Stimulated activated CD4-positive, alpha-beta T cell treated with anti-CD3 and anti-CD28 coated beads, Interleukin-15, amount 100 ng/mL, for 24 hours (primary cell): ENCODE measurements around the gene SH3RF3.
"Not testable (repeated sequence)": the region's sequence is repeated elsewhere in the genome, so short reads cannot be mapped to it uniquely, and the experiment has no call there.

Experiments
- DNase-seq: peaks from one replicate; pipeline ENCODE4 v3.0.0-alpha.2; 2020

SH3RF3 gene

GRCh38 chr2:109160714-109161440 is 31.9 kb downstream of the SH3RF3 start:
- DNase-seq, result no peak

GRCh38 chr2:109162367-109162766 is 33.4 kb downstream of the SH3RF3 start:
- not testable (repeated sequence) for DNase-seq

- no peak for DNase-seq
Measured at GRCh38 chr2:109162999-109163398, 34.0 kb downstream of the SH3RF3 start.

GRCh38 chr2:109164311-109164710 is 35.3 kb downstream of the SH3RF3 start:
- no peak for DNase-seq

- DNase-seq, result no peak
Measured at GRCh38 chr2:109164739-109165221, 35.8 kb downstream of the SH3RF3 start.

- DNase-seq, result no peak
Measured at GRCh38 chr2:109166811-109167210, 37.8 kb downstream of the SH3RF3 start.

- no peak for DNase-seq
Measured at GRCh38 chr2:109168086-109168485, 39.1 kb downstream of the SH3RF3 start.

GRCh38 chr2:109168716-109169115 is 39.7 kb downstream of the SH3RF3 start:
- no peak for DNase-seq

- no peak for DNase-seq
Measured at GRCh38 chr2:109170645-109171044, 41.6 kb downstream of the SH3RF3 start.

- no peak for DNase-seq
Measured at GRCh38 chr2:109171444-109172334, 42.7 kb downstream of the SH3RF3 start.

- no peak for DNase-seq
Measured at GRCh38 chr2:109172556-109173105, 43.6 kb downstream of the SH3RF3 start.

- no peak for DNase-seq
Measured at GRCh38 chr2:109173311-109174171, 44.5 kb downstream of the SH3RF3 start.

GRCh38 chr2:109174214-109174613 is 45.2 kb downstream of the SH3RF3 start:
- DNase-seq, result peak; percentile 9

GRCh38 chr2:109174626-109175349 is 45.8 kb downstream of the SH3RF3 start:
- DNase-seq, result no peak

GRCh38 chr2:109175350-109175678 is 46.3 kb downstream of the SH3RF3 start:
- no peak for DNase-seq

GRCh38 chr2:109176928-109177327 is 47.9 kb downstream of the SH3RF3 start:
- DNase-seq, result no peak

- no peak for DNase-seq
Measured at GRCh38 chr2:109177635-109178034, 48.6 kb downstream of the SH3RF3 start.

GRCh38 chr2:109178968-109179367 is 50.0 kb downstream of the SH3RF3 start:
- DNase-seq, result no peak

- DNase-seq, result no peak
Measured at GRCh38 chr2:109180786-109181185, 51.8 kb downstream of the SH3RF3 start.

GRCh38 chr2:109182426-109182825 is 53.4 kb downstream of the SH3RF3 start:
- DNase-seq, result no peak

GRCh38 chr2:109183871-109184270 is 54.9 kb downstream of the SH3RF3 start:
- no peak for DNase-seq

GRCh38 chr2:109184368-109184767 is 55.4 kb downstream of the SH3RF3 start:
- DNase-seq, result no peak
